Activated CD8-positive, alpha-beta memory T cell treated with anti-CD3 and anti-CD28 coated beads for 36 hours (primary cell): ENCODE measurements around the gene CAMTA1. TPM values are rescaled to one million over a fixed set of nuclear protein-coding genes. Genes with fewer than 3 reads are reported as not detected.

Experiments
- CTCF ChIA-PET: fragments of 350-600 bp; sonication (Branson Sonifier 250); formaldehyde crosslinking; loops from one replicate; lab custom pipeline; 2021; ENCODE audit warnings: antibody characterized with exemption; lab: Charles Lee
- POLR2A ChIA-PET: fragments of 350-600 bp; sonication (Branson Sonifier 250); formaldehyde crosslinking; loops from one replicate; lab custom pipeline; 2021; ENCODE audit warnings: antibody characterized with exemption; lab: Charles Lee
- total RNA-seq, 2 experiments: library from RNA; stranded (reverse); gene quantifications; one replicate each; pipeline ENCODE4 v1.2.3, GENCODE V29; 2021

Gene CAMTA1
- total RNA-seq, 2 experiments from 2014 or later, result 66.5 to 72.5 TPM

GRCh38 chr1:6935911-6936690, 150.8 kb downstream of the CAMTA1 start:
- ChIA-PET CTCF (no interaction called here), POLR2A (no interaction called here)

- POLR2A ChIA-PET, result no interaction called here
- CTCF ChIA-PET, result no interaction called here
These were observed 151.8 kb downstream of the CAMTA1 start for GRCh38 chr1:6937048-6937447.

DNA sequence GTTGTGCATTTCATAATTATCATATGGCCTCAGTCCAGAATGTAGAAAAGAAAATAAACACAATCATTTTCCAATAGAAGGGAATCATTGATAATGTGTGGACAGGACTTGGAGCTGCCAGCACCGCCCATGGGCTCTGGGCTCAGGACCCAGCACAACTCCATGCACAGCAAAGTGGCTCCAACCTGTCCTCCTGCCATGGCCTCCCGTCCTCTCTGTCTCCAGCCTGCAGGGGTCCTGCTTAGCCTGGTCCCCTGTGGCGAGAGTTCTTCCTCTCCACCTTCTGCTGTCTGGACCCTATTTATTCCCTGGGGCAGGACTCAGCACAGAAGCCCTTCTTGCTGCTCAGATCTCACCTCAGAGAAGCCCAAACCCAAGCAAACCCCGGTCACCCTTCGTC, 154.1 kb downstream of the CAMTA1 start:
- ChIA-PET POLR2A (no interaction called here), CTCF (no interaction called here)

GRCh38 chr1:6941786-6942185, 156.5 kb downstream of the CAMTA1 start:
- ChIA-PET CTCF (no interaction called here), POLR2A (no interaction called here)

- POLR2A ChIA-PET, result no interaction called here
- CTCF ChIA-PET, result no interaction called here
These were observed 157.7 kb downstream of the CAMTA1 start for GRCh38 chr1:6942990-6943389.

DNA sequence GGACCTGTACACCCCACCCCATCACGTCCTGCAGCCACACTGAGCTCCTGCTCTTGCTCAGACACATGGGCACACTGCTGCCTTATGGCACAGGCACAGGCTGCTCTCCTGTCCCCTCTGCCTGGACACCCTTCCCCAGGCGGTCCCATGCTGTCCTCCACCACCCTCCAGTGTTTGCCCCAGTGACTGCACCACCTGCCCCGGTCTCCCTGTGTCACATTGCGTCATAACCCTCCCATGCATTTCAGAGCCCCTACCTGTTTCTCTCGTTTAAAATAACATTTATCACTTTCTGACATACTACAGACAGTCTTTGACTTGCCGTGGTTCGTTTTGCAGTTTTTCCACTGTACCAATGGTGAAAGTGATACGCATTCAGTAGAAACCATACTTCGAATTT, 159.2 kb downstream of the CAMTA1 start:
- ChIA-PET POLR2A (no interaction called here), CTCF (no interaction called here)

GRCh38 chr1:6947952-6948351, 162.7 kb downstream of the CAMTA1 start:
- POLR2A ChIA-PET, result no interaction called here
- CTCF ChIA-PET, result no interaction called here

GRCh38 chr1:6948416-6948815, 163.2 kb downstream of the CAMTA1 start:
- CTCF ChIA-PET, result no interaction called here
- POLR2A ChIA-PET, result no interaction called here

- POLR2A ChIA-PET, result no interaction called here
These were observed 163.6 kb downstream of the CAMTA1 start for GRCh38 chr1:6948861-6949260.

GRCh38 chr1:6950001-6950765, 164.9 kb downstream of the CAMTA1 start:
- CTCF ChIA-PET, result no interaction called here
- POLR2A ChIA-PET, result no interaction called here

More at GRCh38 chr1:6948861-6949260, 163.6 kb downstream of the CAMTA1 start:
- CTCF ChIA-PET, result no interaction called here

DNA sequence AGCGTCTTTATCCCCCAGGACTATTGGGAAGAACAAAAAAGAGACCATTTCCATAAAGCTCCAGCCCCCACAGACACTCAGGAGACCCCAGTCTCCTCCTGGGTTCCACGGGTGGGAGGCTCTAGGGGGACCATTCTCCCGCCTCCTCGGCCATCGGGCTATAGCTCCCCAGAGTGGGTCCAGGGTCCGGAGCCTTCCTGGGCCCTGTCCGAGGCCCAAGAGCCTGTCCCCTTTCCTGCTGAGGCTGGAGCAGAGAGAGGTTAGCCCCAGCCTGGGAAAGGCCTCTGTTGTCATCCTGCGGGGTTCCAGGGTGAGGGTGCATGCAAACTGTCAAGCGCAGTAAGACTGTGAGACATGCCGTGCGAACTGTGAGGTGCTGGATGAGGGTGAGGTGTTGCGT, 166.3 kb downstream of the CAMTA1 start:
- ChIA-PET CTCF (interaction anchor here (0.5 kb wide), 1 partner anchor 545 kb away, joined by 4 read pairs; no protein-coding TSS in a partner anchor), POLR2A (no interaction called here)

GRCh38 chr1:6953216-6953615, 168.0 kb downstream of the CAMTA1 start:
- ChIA-PET POLR2A (no interaction called here), CTCF (no interaction called here)

DNA sequence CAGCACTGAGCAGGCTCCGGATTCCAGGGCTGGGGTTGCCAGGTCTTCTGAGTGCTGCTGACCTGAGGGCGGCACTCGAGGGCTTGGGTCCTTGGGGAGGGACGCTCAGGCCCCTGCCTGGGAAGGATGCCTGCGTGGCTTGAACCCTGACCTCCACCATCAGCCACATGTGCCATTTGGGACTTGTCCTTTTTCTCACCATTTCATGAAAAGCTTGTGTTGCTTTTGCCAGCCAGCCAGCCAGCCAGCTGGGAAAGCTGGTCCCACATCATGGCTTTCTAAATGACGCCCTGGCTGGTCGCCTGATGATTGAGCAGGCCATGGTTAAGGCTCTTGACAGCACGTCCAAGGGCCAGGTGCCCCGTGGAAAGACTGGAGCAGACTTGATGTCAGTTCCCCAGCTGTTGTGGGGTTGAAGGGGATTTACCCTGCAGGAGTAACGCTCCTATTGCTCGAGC, 168.7 kb downstream of the CAMTA1 start:
- ChIA-PET CTCF (no interaction called here), POLR2A (interaction anchor here (0.6 kb wide), 1 partner anchor 245 kb away, joined by 7 read pairs; no protein-coding TSS in a partner anchor)

DNA sequence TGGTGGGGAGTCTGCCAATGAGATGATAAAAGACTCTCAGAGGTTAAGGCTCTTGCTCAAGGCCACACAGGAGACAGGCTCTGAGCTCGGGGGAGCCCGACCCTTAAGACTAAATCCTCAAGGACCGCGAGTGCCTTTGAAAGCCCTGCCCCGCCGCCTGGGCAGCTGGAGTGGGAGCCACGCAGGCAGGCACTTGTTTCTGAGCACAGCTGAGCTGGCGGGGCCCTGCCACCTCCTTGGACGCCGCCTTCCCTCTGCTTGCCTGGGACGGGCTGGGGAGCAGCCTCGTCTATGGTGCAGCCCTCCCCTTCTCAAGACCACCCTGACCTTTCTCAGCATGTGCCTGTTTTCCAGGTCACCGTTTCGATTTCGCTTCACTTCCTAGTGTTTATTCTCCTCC, 169.3 kb downstream of the CAMTA1 start:
- ChIA-PET POLR2A (no interaction called here), CTCF (no interaction called here)

GRCh38 chr1:6955357-6956094, 170.3 kb downstream of the CAMTA1 start:
- CTCF ChIA-PET, result no interaction called here
- POLR2A ChIA-PET, result no interaction called here

GRCh38 chr1:6956488-6957159, 171.4 kb downstream of the CAMTA1 start:
- ChIA-PET POLR2A (no interaction called here), CTCF (no interaction called here)

- ChIA-PET POLR2A (no interaction called here), CTCF (interaction anchor here (1.3 kb wide), 1 partner anchor 9 kb away, joined by 3 read pairs; no protein-coding TSS in a partner anchor)
These were observed 172.1 kb downstream of the CAMTA1 start for GRCh38 chr1:6957341-6957740.

- CTCF ChIA-PET, result interaction anchor here (1.3 kb wide), 1 partner anchor 8 kb away, joined by 3 read pairs; no protein-coding TSS in a partner anchor
- POLR2A ChIA-PET, result no interaction called here
These were observed 173.3 kb downstream of the CAMTA1 start for GRCh38 chr1:6958407-6959030.

- ChIA-PET POLR2A (no interaction called here), CTCF (no interaction called here)
These were observed 174.2 kb downstream of the CAMTA1 start for GRCh38 chr1:6959491-6959890.
